Endothelial cell of umbilical vein (primary cell): ENCODE results near the gene FAM3C.

Experiments used
- CTCF ChIP-seq, 2 donors: IDR thresholded peaks; 1 replicate in 1 of 2; 2 replicates in 1 of 2; pipeline ENCODE4 v1.5.1; 2011; ENCODE audit warnings: low read length in 2 of 2, mild to moderate bottlenecking in 2 of 2, moderate library complexity in 2 of 2, control low read depth in 1 of 2, inconsistent platforms in 1 of 2, low read depth in 1 of 2; ENCODE audit not compliant: insufficient read depth in 1 of 2; ENCODE audit errors: extremely low read depth in 1 of 2
- EZH2 ChIP-seq: IDR thresholded peaks from 2 replicates; pipeline ENCODE4 v1.6.1; 2012; ENCODE audit warnings: borderline replicate concordance, low read depth, mild to moderate bottlenecking, moderate library complexity, low read length, inconsistent platforms; ENCODE audit not compliant: severe bottlenecking
- POLR2A ChIP-seq: IDR thresholded peaks from 2 replicates; pipeline ENCODE4 v1.6.1; 2012; ENCODE audit warnings: low read depth, mild to moderate bottlenecking, control low read depth, low read length
- POLR2AphosphoS5 ChIP-seq: IDR thresholded peaks from 2 replicates; pipeline ENCODE4 v1.6.1; 2012; ENCODE audit warnings: low read depth, mild to moderate bottlenecking, control low read depth, low read length, moderate library complexity; ENCODE audit not compliant: insufficient read depth
- TF ChIP-seq, protein P1 (sequence below): IDR thresholded peaks from 2 replicates; pipeline ENCODE4 v1.6.1; 2011; ENCODE audit not compliant: insufficient read depth, insufficient read length

- TF ChIP-seq CTCF (IDR thresholded peaks at IDR 0.05; ENCODE audit: extremely low read depth in 1 of 2, insufficient read depth in 1 of 2, low read depth in 1 of 2, low read length in 2 of 2) (no peak), POLR2A (no peak), POLR2AphosphoS5 (no peak), EZH2 (no peak)
- TF ChIP-seq, protein P1, sequence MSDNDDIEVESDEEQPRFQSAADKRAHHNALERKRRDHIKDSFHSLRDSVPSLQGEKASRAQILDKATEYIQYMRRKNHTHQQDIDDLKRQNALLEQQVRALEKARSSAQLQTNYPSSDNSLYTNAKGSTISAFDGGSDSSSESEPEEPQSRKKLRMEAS, result no peak
Observed at GRCh38 chr7:121410829-121411596, 14.9 kb upstream of the FAM3C start.
